Caco-2 (cell line): Measurements from ENCODE around the gene GAMT. TPM values are rescaled to one million over a fixed set of nuclear protein-coding genes. Genes with fewer than 3 reads are reported as not detected.

ENCODE experiments used
- BruUV-seq: library from RNA; stranded (reverse); fragments of 400-500 nt; replicated peaks from 2 replicates; lab custom pipeline; 2021; lab: Mats Ljungman, UMichigan
- CTCF ChIA-PET: fragments of 300-600 bp; sonication (Branson Sonifier 250); formaldehyde crosslinking; loops from one replicate; lab custom pipeline; 2022; ENCODE audit warnings: antibody characterized with exemption; lab: Charles Lee
- POLR2A ChIA-PET: fragments of 300-600 bp; sonication (Branson Sonifier 250); formaldehyde crosslinking; loops from one replicate; lab custom pipeline; 2022; ENCODE audit warnings: antibody characterized with exemption; lab: Charles Lee
- DNase-seq, 2 experiments: peaks; one replicate each; pipeline versions ENCODE4 v3.0.0 to v3.0.0-alpha.2; 2020 to 2022
- H3K27me3 ChIP-seq: replicated peaks from 2 replicates; pipeline ENCODE4 v1.6.0; 2011; ENCODE audit warnings: low read length; ENCODE audit not compliant: control insufficient read depth, insufficient read depth
- H3K36me3 ChIP-seq: 2 replicates; pipeline ENCODE4 v1.5.1; 2011; ENCODE audit warnings: low read length; ENCODE audit not compliant: control insufficient read depth, insufficient read depth
- H3K4me1 ChIP-seq: fragments of 250-450 bp; sonication (Bioruptor Pico); 2 replicates; pipeline ENCODE4 v1.5.1; 2020; ENCODE audit warnings: mild to moderate bottlenecking
- H3K4me3 ChIP-seq: 2 replicates; pipeline ENCODE4 v1.5.1; 2011; ENCODE audit warnings: low read depth, mild to moderate bottlenecking, control low read depth, low read length
- H3K9me3 ChIP-seq: fragments of 250-450 bp; sonication (Bioruptor Pico); 2 replicates; pipeline ENCODE4 v1.5.1; 2020; ENCODE audit warnings: mild to moderate bottlenecking, moderate library complexity
- H3K27ac Mint-ChIP-seq: one replicate; pipeline ENCODE4 v1.8.0; 2022; ENCODE audit warnings: mixed read lengths; ENCODE audit not compliant: unreplicated experiment
- H3K27me3 Mint-ChIP-seq: one replicate; pipeline ENCODE4 v1.8.0; 2022; ENCODE audit warnings: mixed read lengths; ENCODE audit not compliant: insufficient read depth, unreplicated experiment
- H3K36me3 Mint-ChIP-seq: one replicate; pipeline ENCODE4 v1.8.0; 2022; ENCODE audit warnings: mild to moderate bottlenecking, mixed read lengths; ENCODE audit not compliant: insufficient read depth, unreplicated experiment
- H3K4me1 Mint-ChIP-seq: one replicate; pipeline ENCODE4 v1.8.0; 2022; ENCODE audit warnings: low read depth, mixed read lengths; ENCODE audit not compliant: unreplicated experiment
- H3K4me3 Mint-ChIP-seq: one replicate; pipeline ENCODE4 v1.8.0; 2022; ENCODE audit warnings: mild to moderate bottlenecking, moderate library complexity, mixed read lengths; ENCODE audit not compliant: unreplicated experiment
- H3K9me3 Mint-ChIP-seq: one replicate; pipeline ENCODE4 v1.8.0; 2022; ENCODE audit warnings: mixed read lengths; ENCODE audit not compliant: unreplicated experiment
- CTCF ChIP-seq, 2 experiments: fragments of 200-600 bp in 1 of 2; IDR thresholded peaks; 1 replicate in 1 of 2; 2 replicates in 1 of 2; pipeline versions ENCODE4 v1.5.1 to v1.8.0; 2011 to 2022; ENCODE audit warnings: antibody characterized with exemption in 1 of 2, control low read depth in 1 of 2, inconsistent platforms in 1 of 2, low read depth in 1 of 2, low read length in 1 of 2, mild to moderate bottlenecking in 1 of 2, moderate library complexity in 1 of 2; ENCODE audit not compliant: insufficient read depth in 1 of 2, severe bottlenecking in 1 of 2, unreplicated experiment in 1 of 2
- intact Hi-C: fragments of 100-400 bp; cut with micrococcal nuclease; formaldehyde crosslinking; loops from one replicate; pipeline ENCODE4 v1.10.0; 2022; ENCODE audit not compliant: unreplicated experiment
- total RNA-seq: library from RNA; stranded (reverse); gene quantifications from 2 replicates; pipeline ENCODE4 v1.2.3, GENCODE V29; 2022

GAMT gene
- total RNA-seq, 1 experiment from 2014 or later = 75.7 TPM

GRCh38 chr19:1417145-1417544 is 15.8 kb upstream of the GAMT start:
- DNase-seq = no peak
- H3K27me3 Mint-ChIP-seq = no peaks in the 10 kb centered on the region
- Histone ChIP-seq H3K9me3 (no peaks in the 10 kb centered on the region), H3K4me1 (peaks cover 18% of the 10 kb centered on the region), H3K27me3 (no peaks in the 10 kb centered on the region), H3K36me3 (peaks cover 3% of the 10 kb centered on the region), H3K4me3 (no peak overlapping the region)
- no peaks in the 10 kb centered on the region for H3K9me3 Mint-ChIP-seq
- CTCF ChIA-PET = no interaction called here
- peaks cover 73% of the 10 kb centered on the region for H3K36me3 Mint-ChIP-seq
- POLR2A ChIA-PET = no interaction called here
- no peak overlapping the region for H3K4me3 Mint-ChIP-seq
- no TSS peak for BruUV-seq
- peaks cover 7% of the 10 kb centered on the region for H3K4me1 Mint-ChIP-seq
- no peak for TF ChIP-seq CTCF (IDR thresholded peaks at IDR 0.05; ENCODE audit: insufficient read depth in 1 of 2, low read depth in 1 of 2, low read length in 1 of 2, severe bottlenecking in 1 of 2, unreplicated experiment in 1 of 2)
- peak overlapping the region; percentile 21 for H3K27ac Mint-ChIP-seq
- intact Hi-C loops = no loop called here

GRCh38 chr19:1416014-1416841 is 14.9 kb upstream of the GAMT start:
- Histone ChIP-seq H3K9me3 (no peaks in the 10 kb centered on the region), H3K27me3 (no peaks in the 10 kb centered on the region), H3K4me1 (peaks cover 18% of the 10 kb centered on the region), H3K36me3 (peaks cover 3% of the 10 kb centered on the region), H3K4me3 (no peak overlapping the region)
- Mint-ChIP-seq H3K9me3 (no peaks in the 10 kb centered on the region), H3K27me3 (no peaks in the 10 kb centered on the region), H3K36me3 (peaks cover 73% of the 10 kb centered on the region), H3K27ac (peak overlapping the region; percentile 86), H3K4me1 (peaks cover 7% of the 10 kb centered on the region), H3K4me3 (no peak overlapping the region)
- intact Hi-C loops = no loop called here
- CTCF ChIA-PET = no interaction called here
- TF ChIP-seq CTCF (IDR thresholded peaks at IDR 0.05; ENCODE audit: insufficient read depth in 1 of 2, low read depth in 1 of 2, low read length in 1 of 2, severe bottlenecking in 1 of 2, unreplicated experiment in 1 of 2) = no peak
- POLR2A ChIA-PET = no interaction called here
- no peak for DNase-seq
- no TSS peak for BruUV-seq

DNA sequence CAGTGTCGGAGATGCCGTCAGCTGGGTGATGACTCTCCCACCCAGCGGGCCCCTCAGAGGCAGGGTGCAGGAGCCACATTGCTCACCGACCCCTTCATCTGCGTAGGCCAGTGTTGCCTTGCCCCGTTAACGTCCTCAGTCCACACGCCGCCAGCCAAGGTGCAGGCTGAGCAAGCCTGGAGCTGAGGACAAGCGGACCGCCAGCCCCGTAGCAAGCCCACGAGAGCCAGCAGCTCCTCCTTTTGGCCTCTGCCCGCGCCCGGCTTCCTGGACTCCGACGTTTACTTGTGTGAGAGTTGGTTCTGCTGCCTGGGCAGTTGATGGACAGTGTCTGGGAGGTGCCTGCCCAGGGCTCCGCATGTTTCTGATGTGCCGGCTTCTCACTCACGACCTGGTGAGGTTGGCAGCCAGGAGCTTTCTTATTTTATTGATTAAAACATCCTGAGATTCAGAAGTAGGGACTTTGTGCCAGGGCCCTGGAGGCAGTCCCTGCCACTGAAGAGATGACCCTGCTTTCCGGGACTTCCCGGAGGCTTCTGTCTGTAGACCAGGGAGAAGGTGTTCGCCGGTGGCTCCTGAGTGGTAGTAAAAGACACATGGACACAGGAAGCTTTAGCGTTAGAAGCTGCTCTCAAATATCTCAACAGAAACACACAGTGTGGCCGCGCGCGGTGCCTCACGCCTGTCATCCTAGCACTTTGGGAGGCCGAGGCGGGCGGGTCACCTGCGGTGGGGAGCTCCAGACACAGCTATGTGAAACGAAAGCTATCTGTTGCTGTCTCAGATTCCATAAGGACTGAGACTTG is 11.9 kb upstream of the GAMT start:
- Histone ChIP-seq H3K27me3 (no peaks in the 10 kb centered on the region), H3K4me3 (no peak overlapping the region), H3K36me3 (peaks cover 3% of the 10 kb centered on the region), H3K9me3 (no peaks in the 10 kb centered on the region), H3K4me1 (peaks cover 30% of the 10 kb centered on the region)
- Mint-ChIP-seq H3K4me3 (no peak overlapping the region), H3K27me3 (no peaks in the 10 kb centered on the region), H3K4me1 (peaks cover 25% of the 10 kb centered on the region), H3K36me3 (peaks cover 70% of the 10 kb centered on the region), H3K9me3 (no peaks in the 10 kb centered on the region), H3K27ac (no peak overlapping the region)
- DNase-seq = no peak
- BruUV-seq = no TSS peak
- intact Hi-C loops = no loop called here
- TF ChIP-seq CTCF (IDR thresholded peaks at IDR 0.05; ENCODE audit: insufficient read depth in 1 of 2, low read depth in 1 of 2, low read length in 1 of 2, severe bottlenecking in 1 of 2, unreplicated experiment in 1 of 2) = no peak
- POLR2A ChIA-PET = no interaction called here
- CTCF ChIA-PET = no interaction called here
